HG03280 (cell line): ENCODE data around the gene PILRB.
"Not testable (repeated sequence)": the region's sequence is repeated elsewhere in the genome, so short reads cannot be mapped to it uniquely, and the experiment has no call there.

Experiments used
- ATAC-seq: cut with Tn5 transposase; IDR thresholded peaks from one replicate; pipeline ENCODE4 v1.9.1; 2021; ENCODE audit warnings: mild to moderate bottlenecking, moderate library complexity; ENCODE audit not compliant: unreplicated experiment

PILRB gene

GRCh38 chr7:100353685-100354330, 4.1 kb upstream of the PILRB start:
- no peak for ATAC-seq

- no peak for ATAC-seq
These were observed 1.4 kb upstream of the PILRB start for GRCh38 chr7:100356416-100357068.

GRCh38 chr7:100357131-100357561, 771 bp upstream of the PILRB start:
- no peak for ATAC-seq

- ATAC-seq = no peak
These were observed 918 bp downstream of the PILRB start for GRCh38 chr7:100358857-100359212.

- no peak for ATAC-seq
These were observed 2.4 kb downstream of the PILRB start for GRCh38 chr7:100360135-100360854.

- no peak for ATAC-seq
These were observed 5.2 kb downstream of the PILRB start for GRCh38 chr7:100363098-100363497.

GRCh38 chr7:100363797-100364196, 5.9 kb downstream of the PILRB start:
- ATAC-seq = not testable (repeated sequence)

GRCh38 chr7:100364480-100364879, 6.6 kb downstream of the PILRB start:
- no peak for ATAC-seq

GRCh38 chr7:100365998-100366367, 8.1 kb downstream of the PILRB start:
- ATAC-seq = not testable (repeated sequence)

- no peak for ATAC-seq
These were observed 8.7 kb downstream of the PILRB start for GRCh38 chr7:100366411-100367250.

GRCh38 chr7:100367251-100367620, 9.3 kb downstream of the PILRB start:
- ATAC-seq = no peak

GRCh38 chr7:100367676-100368613, 10.0 kb downstream of the PILRB start:
- ATAC-seq = no peak

- ATAC-seq = peak; percentile 73
These were observed 11.2 kb downstream of the PILRB start for GRCh38 chr7:100369105-100369504.

- no peak for ATAC-seq
These were observed 12.4 kb downstream of the PILRB start for GRCh38 chr7:100370303-100370702.

- ATAC-seq = no peak
These were observed 12.8 kb downstream of the PILRB start for GRCh38 chr7:100370746-100371145.

GRCh38 chr7:100371561-100372171, 13.7 kb downstream of the PILRB start:
- no peak for ATAC-seq

- ATAC-seq = no peak
These were observed 14.3 kb downstream of the PILRB start for GRCh38 chr7:100372256-100372655.

- no peak for ATAC-seq
These were observed 14.8 kb downstream of the PILRB start for GRCh38 chr7:100372694-100373093.

GRCh38 chr7:100373261-100373831, 15.4 kb downstream of the PILRB start, which contains the start of gene PILRA:
TSS of gene PILRA (plus strand) at chr7:100373487. CDS start at chr7:100373657, 170 bp downstream.
- no peak for ATAC-seq
